GM21526 (cell line): Measurements from ENCODE around the gene BUD23.
"Not testable (repeated sequence)": the region's sequence is repeated elsewhere in the genome, so short reads cannot be mapped to it uniquely, and the experiment has no call there.

Experiments
- ATAC-seq: cut with Tn5 transposase; IDR thresholded peaks from one replicate; pipeline ENCODE4 v1.9.1; 2021; ENCODE audit warnings: moderate library complexity; ENCODE audit not compliant: unreplicated experiment, low FRiP score

Gene BUD23, protein sequence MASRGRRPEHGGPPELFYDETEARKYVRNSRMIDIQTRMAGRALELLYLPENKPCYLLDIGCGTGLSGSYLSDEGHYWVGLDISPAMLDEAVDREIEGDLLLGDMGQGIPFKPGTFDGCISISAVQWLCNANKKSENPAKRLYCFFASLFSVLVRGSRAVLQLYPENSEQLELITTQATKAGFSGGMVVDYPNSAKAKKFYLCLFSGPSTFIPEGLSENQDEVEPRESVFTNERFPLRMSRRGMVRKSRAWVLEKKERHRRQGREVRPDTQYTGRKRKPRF

DNA sequence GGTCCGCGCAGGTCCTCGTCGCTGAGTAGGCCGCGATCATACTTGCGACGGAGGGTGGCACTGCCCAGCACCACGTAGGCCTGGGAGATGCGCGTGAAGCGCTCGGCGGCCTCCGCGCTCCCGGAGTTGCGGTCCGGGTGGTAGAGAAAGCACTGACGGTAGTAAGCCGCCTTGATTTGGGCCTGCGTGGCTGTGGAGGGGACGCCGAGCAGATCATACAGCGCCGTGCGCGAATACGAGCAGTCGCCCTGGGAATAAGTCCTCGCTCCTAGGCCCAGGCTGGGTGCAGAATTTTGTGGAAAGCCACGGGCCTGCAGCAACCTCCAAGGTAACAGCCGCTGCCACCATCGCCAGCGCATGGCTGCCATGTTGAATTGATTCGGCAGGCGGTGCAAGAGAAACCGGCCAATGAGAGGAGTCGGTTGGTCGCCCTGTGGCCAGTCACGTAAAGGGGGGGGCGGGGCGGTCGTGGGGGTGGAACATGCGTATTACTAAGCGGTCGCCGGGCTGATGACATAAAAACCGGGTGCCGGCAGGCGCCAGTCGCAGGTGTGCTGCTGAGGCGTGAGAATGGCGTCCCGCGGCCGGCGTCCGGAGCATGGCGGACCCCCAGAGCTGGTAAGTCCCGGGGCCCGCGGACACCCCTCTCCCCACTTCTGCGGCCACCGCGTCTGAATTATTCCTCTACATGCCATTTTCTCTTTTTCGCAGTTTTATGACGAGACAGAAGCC is at the start of gene BUD23, which contains the start of gene DNAJC30:
Gene BUD23 (plus strand): TSS at position 542 of the 732 bp plus-strand sequence. CDS start 29 bp downstream, at position 571.
Gene DNAJC30 (minus strand): TSS at position 398 of the 732 bp plus-strand sequence. CDS start 30 bp downstream, at position 368.
- ATAC-seq = peak; percentile 77

DNA sequence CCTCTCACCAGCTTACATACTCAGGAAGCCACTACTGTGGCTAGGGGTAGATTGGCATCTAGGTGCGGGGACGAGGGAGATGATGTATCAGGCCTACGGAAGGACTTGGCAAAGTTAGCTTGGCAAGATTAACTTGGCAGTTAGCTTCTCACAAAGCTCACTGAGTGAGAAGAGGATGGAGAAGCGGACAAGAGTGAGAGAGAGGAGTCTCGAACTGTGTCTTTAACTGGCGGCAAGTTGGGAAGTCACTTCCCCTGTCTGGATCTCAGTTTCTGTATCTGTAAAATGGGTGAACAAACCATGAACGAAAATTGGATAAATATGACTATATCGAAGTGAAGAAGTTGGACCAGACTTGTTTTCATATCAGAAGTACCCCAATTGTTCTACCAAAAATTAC is 49.6 kb upstream of the BUD23 start:
- ATAC-seq = no peak

DNA sequence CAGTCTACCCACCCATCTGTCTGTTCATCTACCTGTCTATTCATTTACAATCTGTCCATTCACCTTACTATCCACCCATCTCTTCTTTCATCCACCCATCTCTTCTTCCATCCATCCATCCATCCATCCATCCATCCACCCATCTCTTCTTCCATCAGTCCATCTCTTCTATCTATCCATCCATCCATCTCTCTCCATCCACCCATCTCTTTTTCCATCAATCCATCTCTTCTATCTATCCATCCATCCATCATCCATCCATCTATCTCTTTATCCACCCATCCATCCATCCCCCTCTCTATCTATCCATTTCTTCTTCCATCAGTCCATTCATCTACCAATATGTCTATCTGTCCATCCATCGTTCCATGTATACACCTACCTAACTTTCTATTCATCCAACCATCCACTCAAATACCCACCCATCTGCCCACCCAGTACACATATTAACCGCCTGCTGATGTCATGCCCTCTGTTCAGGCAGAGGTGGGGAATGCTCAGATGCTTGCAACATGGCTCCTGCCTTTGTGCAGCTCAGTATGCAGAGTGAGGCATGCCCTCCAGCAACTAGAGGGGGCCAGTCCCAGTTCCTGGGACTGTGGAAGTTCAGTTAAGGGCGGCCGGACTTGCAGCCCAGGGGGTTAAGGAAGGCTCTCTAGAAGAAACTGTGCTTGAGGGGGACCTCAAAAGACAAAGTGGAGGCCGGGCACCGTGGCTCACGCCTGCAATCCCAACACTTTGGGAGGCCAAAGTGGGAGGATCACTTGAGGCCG is 47.8 kb upstream of the BUD23 start:
- no peak for ATAC-seq

DNA sequence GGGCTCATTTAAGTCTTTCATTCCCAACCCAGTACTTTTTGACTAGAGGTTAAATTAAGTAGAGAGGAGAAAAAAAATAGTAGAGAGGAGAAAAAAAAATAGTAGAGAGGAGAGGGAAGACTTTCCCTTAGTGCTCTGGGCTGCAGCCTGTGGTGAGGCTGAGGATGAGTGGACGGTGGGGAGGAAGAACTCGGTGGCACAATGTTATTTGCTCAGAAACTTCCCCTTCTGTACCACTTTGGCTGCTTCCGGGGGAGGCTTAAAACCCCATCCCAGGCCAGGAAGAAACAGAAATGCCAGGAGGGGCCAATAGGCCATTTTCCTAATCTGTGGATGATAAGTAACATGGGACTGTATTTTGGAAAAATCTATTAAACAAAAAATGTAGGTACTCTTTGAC is 44.5 kb upstream of the BUD23 start:
- no peak for ATAC-seq

DNA sequence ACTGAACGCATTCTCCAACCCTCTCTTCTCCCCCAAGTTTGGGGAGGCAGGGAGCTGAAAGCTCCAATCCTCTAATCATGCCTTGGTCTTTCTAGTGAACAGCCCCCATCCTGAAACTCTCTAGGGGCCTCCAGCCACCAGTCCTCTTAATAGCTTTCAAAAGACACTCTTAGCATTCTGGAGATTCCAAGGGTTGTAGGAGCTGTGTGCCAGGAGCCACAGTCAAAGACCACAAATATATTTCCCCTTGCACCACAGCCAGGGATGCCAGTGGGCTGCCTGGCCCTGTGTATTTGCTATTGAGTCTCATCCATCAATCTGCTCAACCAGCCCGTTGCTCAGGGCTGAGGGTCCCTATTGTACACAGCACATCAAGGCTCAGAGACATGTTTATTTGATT is 40.6 kb upstream of the BUD23 start:
- no peak for ATAC-seq

DNA sequence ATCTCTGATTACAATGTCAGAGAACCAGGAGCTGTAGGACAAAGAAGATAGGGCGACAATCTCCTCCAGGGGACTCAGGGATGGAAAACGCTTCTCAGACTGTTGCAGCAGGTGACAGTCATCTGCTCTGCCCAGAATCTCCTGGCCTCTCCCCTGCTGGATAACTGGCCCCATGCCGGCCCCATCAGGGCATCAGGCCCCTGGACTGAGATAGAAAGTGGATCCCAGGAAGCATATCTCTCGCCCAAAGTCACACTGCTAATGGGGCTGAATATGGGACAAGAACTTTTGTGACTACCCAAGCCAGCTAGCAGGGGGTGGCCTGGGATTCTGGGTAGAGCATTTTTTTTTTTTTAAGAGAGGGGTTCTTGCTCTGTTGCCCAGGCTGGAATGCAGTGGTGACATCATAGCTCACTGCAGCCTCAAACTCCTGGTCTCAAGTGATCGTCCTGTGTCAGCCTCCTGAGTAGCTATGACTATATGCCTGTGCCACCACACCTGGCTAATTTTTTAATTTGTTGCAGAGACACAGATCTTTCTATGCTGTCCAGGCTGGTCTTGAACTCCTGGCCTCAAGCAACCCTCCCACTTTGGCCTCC is 38.6 kb upstream of the BUD23 start:
- no peak for ATAC-seq

DNA sequence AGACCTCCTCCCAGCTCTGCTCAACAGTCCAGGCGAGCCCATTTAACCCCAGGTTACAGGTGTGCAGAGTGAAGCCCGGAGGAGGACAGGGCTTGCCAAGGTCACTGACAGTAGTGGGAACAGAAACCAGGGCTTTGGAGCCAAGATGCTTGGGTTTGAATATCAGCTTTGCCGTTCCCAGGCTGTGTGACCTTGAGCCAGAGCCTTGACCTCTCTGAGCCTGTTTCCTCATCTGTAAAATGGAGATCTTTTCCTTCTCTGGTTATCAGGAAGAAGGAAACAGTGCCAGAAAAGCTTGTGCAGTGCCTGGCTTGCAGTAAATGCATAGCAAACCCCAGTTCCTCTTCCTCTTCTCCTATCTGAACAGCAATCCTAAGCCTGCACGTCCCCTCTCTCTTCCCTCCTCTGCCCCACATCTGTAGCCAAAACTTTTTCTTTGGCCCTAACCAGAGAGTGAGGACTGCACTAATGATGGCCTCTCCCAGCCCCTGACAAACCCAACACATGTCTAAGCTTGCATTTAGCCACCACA is 37.7 kb upstream of the BUD23 start:
- no peak for ATAC-seq

DNA sequence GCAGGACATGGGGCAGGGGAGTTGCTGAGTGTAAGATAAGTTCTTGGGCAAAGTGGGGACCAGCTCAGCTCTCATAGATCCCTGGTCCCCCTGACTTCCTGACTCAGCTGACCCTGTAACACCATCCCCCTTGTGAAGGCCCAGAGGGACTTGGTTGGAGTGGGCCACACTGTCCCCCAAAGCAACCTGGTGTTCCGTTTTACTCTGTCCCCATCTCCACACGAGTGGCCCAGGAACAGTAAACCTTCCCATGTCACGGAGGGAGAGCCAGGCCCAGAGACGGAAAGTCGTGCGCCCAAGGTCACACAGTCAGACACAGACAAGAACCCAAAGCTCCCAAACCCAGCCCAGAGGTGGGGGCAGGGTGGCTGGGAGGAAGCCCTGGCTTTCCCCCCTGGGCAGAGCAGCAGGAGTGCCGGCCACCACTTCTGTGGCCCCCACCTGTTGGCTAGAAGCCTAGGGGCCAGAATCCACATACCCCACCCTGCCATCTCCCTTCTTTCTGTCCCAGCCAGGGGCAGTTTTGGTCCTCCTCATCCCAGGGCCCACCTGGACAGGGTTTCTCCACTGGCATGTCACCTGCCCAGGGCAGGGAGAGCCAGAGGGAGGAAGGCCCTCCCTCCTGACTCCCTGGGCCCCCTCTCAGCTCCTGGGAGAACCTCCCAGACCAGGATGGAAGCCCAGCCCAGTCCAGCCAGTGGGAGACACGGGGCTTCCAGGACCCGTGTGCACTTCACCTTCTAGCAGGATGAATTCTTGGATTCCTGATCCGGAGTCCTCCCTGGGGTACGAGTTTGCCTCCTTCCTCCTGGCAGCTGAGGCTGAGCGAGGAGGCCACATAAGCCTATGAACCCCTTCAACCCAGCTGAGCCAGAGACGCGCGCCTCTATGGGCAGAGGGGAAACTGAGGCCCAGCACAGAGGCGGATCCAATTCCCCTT is 36.3 kb upstream of the BUD23 start:
- ATAC-seq = no peak

DNA sequence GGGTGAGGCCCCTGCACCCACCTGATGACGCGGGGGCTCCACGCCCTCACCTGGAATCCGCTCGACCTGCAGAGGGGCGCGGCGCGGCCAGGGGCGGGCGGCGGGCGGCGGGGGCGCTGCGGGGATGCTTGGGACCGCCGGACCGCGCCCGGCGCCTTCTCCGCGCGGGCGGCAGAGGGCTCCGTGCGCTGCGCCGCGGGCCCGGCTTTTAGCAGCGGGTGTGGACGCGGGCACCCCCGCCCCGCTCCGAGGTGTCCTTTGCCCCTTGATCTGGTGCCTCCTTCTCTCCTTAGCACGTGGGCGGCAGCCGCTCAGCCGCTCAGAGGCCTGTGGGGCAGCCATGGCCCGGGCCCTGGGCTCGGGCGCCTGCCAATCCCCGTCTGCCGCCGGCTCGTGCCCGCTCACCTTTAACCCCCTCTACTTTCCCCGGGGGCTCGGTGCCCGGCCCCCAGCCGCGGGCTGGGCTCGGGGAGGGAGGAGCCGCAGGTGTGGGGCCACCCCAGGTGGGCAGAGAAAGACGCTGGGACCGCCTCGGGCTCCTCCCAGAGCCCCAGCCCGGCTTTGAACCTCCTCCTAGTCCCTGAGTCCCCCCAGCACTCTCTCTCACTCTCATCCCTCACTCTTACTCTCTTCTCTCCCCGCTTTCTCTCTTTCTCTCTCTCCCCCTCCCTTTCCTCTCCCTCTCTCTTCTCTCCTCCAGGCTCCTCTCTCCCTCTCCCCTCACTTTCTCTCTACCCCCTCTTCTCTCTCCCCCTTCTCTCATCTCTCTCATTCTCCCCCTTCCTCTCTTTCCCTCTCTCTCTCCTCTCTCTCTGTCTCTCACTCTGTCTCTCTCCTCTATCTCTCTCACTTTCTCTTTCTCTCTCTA is 35.4 kb upstream of the BUD23 start:
- no peak for ATAC-seq

DNA sequence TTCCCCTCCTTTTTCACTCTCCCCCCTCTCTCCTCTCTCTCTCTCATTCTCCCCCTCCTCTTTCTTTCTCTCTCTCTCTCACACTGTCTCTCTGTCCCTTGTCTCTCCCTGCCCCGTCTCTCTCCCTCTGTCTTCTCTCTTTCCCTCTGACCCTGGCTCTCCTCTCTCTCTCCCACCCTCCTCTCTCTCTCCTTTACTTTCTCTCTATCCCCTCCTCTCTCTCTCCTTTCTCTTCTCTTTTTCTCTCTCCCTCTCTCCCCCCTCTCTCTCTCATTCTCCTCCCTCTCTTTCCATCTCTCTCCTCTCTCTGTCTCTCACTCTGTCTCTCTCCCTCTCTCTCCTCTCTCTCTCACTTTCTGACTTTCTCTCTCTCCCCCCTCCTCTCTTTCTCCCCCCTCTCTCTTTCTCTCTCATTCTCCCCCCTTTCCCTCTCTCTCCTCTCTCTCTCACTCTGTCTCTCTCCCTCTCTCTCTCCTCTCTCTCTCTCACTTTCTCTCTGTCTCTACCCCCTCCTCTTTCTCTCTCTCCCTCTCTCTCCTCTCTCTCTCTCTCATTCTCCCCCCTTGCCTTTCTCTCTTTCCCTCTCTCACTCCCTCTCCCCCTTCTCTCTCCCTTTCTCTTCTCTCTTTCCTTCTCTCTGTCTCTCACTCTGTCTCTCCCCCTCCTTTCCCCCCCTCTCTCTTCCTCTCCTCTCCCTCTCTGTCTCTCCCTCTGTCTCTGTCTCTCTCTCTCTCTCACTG is 34.6 kb upstream of the BUD23 start:
- ATAC-seq = no peak

DNA sequence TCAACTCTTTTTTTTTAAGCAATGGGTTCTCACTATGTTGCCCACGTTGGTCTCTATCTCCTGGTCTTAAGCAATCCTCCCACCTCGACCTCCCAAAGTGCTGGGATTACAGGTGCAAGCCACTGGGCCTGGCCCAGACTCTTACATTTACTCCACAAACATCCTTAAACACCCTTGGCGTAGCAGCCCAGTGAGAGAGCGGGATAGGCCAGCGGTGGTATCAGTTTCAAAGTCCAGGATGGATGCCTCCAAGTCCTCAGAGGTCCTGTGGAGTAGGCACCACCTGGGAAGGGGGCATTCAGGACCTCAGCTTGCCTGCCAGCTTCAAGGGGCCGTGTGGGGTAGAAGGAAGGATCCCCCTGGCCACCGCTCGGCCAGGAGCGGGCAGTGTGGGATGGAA is 33.8 kb upstream of the BUD23 start:
- no peak for ATAC-seq

DNA sequence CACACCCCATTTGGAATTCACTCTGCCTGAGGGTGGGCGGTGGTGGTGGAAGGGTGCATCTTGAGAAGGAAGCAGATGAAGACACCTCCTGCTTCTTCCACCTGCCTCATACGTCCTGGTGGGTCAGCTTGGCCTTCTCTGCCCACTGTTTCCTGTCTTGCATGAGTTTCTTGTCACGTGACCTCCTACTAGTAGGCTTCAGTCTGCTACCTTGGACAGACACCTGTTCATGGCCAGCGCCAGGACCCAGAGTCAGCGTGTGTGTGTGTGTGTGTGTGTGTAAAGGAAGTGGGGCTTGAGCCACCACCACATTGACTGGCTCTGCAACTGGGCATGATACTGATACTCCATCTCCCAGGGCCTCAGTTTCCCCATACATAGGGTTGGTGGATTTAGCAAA is 32.9 kb upstream of the BUD23 start:
- no peak for ATAC-seq

DNA sequence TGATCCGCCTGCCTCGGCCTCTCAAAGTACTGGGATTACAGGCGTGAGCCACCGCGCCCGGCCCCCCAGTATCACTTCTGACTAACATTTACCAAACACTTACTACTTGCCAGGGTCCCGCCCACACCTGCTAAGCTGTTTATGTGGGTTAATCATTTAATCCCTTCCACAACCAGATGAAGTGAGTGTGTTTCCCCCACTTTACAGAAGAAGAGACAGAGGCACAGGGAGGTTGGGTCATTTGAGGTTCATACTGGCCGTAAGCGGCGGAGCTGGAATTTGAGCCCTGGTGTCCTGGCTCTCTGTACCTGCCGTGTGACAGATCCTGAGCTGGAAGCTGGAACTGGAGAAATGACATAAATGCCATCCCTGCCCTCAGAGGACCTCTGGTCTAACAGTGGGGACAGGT is 30.9 kb upstream of the BUD23 start:
- no peak for ATAC-seq

DNA sequence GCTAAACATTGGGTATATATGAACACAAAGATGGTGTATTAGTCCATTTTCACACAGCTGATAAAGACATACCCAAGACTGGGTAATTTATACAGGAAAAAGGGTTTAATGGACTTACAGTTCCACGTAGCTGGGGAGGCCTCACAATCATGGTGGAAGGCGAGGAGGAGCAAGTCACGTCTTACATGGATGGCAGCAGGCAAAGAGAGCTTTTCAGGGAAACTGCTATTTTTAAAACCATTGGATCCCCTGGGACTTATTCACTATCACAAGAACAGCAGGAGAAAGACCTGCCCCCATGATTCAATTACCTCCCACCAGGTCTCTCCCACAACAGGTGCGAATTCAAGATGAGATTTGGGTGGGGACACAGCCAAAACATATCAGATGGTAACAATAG is 28.1 kb upstream of the BUD23 start:
- ATAC-seq = not testable (repeated sequence)

DNA sequence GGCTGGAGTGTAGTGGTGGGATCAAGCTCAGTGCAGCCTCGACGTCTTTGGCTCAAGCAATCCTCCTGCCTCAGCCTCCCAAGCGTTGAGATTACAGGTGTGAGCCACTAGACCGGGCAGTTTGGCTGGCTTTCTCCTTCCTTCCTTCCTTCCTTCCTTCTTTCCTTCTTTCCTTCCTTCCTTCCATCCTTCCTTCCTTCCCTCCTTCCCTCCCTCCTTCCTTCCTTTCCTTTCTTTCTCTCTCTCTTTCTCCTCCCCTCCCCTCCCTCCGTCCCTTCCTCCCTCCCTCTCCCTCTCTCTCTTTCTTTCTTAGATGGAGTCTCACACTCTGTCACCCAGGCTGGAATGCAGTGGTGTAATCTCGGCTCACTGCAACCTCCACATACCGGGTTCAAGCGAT is 23.4 kb upstream of the BUD23 start:
- ATAC-seq = no peak

DNA sequence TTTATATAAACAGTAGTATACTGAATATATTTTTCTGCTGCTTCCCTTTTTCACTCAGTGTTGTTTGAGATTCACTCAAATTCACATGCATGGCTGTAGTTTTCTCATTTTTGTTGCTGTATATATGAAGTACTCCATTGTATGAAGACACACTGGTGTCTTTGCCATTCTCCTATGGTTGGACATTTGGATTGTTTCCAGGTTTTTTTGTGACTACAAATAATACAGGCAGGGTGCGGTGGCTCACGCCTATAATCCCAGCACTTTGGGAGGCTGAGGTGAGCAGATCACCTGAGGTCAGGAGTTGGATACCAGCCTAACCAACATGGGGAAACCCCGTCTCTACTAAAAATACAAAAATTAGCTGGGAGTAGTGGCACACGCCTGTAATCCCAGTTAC is 22.8 kb upstream of the BUD23 start:
- ATAC-seq = not testable (repeated sequence)

DNA sequence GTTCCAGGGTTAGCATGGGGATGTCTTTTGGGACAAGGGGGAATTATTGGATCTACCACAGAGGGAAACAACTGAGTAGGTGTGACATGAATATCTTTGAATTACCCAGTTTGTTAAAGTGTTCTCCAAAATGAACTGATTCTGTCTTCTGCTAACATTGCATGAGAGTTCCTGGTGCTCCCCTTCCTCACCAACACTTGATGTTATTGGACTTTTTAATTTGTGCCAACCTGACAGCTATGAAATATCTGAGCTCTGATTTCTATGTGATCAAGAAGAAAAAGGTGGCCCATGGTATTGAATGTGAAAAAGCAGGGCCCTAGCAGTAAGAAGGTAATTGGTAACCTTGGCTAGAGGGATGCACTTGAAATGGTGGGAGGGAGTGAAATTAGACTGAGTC is 20.4 kb upstream of the BUD23 start:
- no peak for ATAC-seq
